GM18867 (cell line): ENCODE measurements around the gene FGGY.

Experiments
- ATAC-seq: cut with Tn5 transposase; IDR thresholded peaks from one replicate; pipeline ENCODE4 v1.9.1; 2021; ENCODE audit warnings: mild to moderate bottlenecking, moderate library complexity; ENCODE audit not compliant: unreplicated experiment

The FGGY gene

GRCh38 chr1:59671066-59671952, 374.4 kb downstream of the FGGY start:
- ATAC-seq = no peak

DNA sequence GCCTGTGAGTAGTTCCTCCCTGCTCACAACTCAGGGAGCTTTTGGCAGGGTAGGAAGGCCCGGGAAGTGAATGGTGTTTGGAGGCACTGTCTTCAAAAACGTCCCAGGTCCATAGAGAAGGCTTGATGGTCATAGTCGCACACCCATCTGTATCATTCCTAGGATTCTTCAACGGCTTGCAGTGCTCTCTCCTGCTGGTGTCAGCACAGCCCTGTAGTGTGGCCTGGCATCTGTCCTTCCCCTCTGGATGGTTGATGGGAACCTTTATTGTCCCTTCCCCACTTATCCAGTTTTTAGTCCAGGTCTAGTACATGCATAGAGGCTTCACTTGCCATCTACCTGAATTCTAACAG, 375.0 kb downstream of the FGGY start:
- no peak for ATAC-seq

- no peak for ATAC-seq
Observed at GRCh38 chr1:59672851-59673572, 376.1 kb downstream of the FGGY start.

GRCh38 chr1:59673573-59674450, 376.9 kb downstream of the FGGY start:
- no peak for ATAC-seq

DNA sequence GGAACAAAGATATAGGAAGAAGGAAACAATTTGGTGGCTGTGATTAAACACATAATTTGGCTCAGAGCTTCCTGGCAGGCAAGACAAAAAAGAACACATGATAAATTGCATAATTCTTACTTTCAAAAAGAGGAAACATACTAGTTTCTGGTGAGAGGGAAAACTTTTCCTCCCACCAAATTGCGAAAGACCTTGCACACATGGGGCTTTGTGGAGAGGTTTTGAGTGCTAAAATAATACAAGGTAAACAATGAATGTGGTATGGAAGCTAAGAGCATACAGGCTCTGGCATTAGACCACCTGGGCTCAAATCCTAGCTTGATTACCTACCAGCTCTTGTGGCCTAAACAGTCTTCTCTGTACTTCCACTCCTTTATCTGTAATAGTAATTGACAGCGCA, 377.7 kb downstream of the FGGY start:
- ATAC-seq = no peak

- ATAC-seq = no peak
Observed at GRCh38 chr1:59675936-59676335, 379.0 kb downstream of the FGGY start.

- no peak for ATAC-seq
Observed at GRCh38 chr1:59678040-59678439, 381.1 kb downstream of the FGGY start.

DNA sequence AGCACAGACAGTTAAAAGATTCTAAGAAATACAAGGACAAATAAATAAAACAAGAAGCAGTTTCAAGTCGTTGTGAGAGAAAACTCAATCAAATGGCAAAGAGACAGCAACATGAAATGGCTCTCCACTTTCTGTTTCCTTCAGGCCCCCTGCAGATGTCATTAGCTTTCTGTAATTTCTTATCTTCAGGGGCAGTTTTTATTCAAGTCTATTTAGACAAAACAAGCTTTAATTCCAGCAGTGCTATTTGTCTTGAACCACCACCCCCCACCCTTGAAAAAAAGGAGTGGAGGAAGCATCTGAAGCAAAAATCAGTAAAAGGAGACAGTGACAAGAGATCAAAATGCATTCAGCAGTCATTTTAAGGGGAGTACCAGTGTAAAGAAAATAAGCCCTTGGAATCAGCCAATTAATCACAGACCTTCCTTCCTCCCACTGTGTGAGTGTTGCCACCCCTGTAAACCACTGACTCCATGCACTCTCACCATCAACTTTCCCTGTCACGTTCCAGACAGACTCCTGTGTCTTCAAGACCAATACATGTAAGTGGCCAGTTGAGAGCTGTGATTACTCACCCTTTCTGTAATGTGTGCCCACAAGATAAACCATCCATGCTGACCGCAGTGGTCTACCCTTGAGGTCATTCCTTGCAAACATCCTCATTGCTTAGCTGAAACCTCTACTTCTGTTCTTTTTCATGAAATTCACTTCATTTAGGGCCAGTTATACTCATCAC, 381.8 kb downstream of the FGGY start:
- ATAC-seq = no peak

GRCh38 chr1:59680044-59680443, 383.1 kb downstream of the FGGY start:
- ATAC-seq = no peak

DNA sequence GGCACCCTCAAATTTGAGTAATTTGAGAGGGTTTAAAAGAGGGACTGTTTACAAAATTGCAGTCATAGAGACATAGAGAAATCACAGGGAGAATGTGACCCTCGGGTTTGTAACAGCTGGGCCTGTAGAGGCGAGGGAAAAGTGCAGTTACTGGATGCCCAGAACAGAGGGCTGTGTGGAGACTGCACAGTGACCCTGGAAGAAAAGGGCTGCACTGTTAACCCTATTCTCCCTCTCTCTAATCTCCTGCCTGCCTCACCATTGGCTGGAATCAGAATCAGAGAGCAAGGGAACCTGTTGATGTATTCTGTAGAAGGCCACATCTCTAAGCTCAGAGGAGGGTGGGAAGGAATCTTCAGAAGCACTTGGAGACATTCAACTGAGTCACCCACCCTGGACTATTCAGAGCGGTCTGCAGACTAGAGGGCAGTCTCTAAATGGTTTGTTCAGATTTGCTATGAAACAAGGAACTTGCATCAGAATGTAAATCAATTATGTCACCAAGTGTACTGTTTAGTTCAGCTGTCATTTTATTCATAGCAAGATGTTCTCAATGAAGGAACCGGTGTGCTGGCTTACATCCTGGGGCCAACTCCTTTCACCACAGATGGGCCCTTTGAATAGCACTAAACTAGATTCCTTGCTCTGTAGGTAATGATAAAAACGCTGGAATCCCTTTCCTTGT, 385.6 kb downstream of the FGGY start:
- no peak for ATAC-seq

DNA sequence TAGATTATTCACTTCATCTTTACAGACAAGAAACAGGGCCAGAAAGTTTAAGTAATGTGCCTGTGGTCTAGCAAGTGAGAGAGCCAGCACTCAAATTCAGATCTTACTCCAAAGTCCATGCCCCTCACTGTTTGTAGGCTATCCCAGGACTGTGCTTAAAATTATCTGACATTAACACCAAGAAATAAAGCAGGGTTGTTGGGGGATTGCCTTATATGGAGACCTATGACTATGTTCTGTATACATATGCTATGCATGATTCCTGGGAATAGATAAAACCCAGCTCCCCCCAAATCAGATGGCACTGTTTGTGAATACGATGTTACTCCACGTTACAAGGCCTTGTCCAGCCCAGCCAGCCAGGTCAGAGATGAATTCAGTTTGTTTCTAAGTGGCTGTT, 386.3 kb downstream of the FGGY start:
- ATAC-seq = no peak

- ATAC-seq = no peak
Observed at GRCh38 chr1:59684698-59685097, 387.8 kb downstream of the FGGY start.

DNA sequence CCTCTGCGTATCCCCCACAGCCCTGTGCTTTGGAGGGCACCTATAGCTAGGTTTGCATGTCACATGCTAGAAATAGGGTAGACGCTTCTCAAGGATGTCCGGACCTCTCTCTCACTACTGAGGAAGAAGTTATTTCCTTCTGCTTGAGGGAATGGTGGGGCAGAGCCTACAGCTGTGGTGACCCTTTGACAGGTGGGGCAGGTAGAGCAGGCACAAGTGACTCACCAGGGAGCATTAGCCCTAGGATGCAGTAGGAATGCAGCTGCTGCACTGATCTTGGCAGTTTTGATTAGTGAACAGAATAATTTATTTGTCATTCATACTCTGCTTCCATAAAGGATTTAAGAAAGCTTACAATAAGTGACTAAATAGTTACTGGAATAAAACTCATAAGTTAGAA, 388.2 kb downstream of the FGGY start:
- no peak for ATAC-seq

GRCh38 chr1:59685666-59686065, 388.8 kb downstream of the FGGY start:
- no peak for ATAC-seq

- no peak for ATAC-seq
Observed at GRCh38 chr1:59686170-59686569, 389.3 kb downstream of the FGGY start.

DNA sequence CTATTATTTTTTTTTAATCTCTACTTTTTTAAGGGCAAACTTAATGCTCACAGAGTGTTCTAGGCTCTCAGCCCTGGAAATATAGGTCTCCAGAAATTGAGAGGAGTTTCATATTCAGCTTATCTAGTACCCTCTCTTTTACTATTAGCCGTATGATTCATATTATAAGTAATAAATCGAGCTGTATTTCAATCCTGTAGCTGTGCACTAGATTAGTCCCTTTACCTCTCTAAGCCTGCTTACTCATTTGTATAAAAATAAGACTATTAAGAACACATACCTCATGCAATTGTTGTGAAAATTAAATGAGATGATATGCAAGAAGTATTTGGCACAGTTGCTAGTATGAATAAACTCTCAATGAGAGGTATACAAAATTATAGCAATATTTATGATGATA, 389.7 kb downstream of the FGGY start:
- ATAC-seq = no peak

GRCh38 chr1:59687081-59687480, 390.2 kb downstream of the FGGY start:
- ATAC-seq = no peak

- no peak for ATAC-seq
Observed at GRCh38 chr1:59688976-59689375, 392.1 kb downstream of the FGGY start.

DNA sequence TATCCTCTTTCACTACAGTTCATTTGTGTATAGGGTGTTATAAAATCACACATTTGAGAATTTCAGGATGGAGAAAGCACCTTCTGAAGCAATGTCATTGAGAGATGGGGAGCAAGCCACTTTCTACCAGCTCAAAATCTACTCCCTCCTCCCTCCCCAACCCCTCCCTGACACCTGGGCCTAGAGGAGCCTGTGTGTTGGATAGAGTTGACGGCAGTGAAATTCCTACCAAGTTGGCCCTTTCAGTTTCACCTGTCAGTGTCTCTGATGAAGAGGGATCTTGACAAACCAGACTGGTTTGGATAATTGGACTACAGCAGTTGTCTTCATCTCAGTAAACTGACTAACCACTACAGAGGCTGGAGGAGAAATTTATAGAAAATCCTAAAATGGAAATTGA, 392.8 kb downstream of the FGGY start:
- ATAC-seq = no peak
